ENCODE results near the gene LRFN2.

The LRFN2 gene

GRCh38 chr6:40469323-40469722, 117.8 kb downstream of the LRFN2 start:
- DNase-seq: no peak

- no peak for DNase-seq
Observed at GRCh38 chr6:40466986-40467539, 120.1 kb downstream of the LRFN2 start.

- DNase-seq: no peak
Observed at GRCh38 chr6:40461643-40462042, 125.5 kb downstream of the LRFN2 start.

- no peak for DNase-seq
Observed at GRCh38 chr6:40460380-40460779, 126.8 kb downstream of the LRFN2 start.

- no peak for DNase-seq
Observed at GRCh38 chr6:40457261-40457660, 129.9 kb downstream of the LRFN2 start.

GRCh38 chr6:40456390-40457013, 130.7 kb downstream of the LRFN2 start:
- no peak for DNase-seq

GRCh38 chr6:40455686-40456389, 131.3 kb downstream of the LRFN2 start:
- no peak for DNase-seq

- DNase-seq: no peak
Observed at GRCh38 chr6:40450483-40450882, 136.7 kb downstream of the LRFN2 start.

- DNase-seq: no peak
Observed at GRCh38 chr6:40444811-40445210, 142.4 kb downstream of the LRFN2 start.

- DNase-seq: no peak
Observed at GRCh38 chr6:40444312-40444711, 142.9 kb downstream of the LRFN2 start.

GRCh38 chr6:40443842-40444241, 143.3 kb downstream of the LRFN2 start:
- DNase-seq: no peak

- DNase-seq: no peak
Observed at GRCh38 chr6:40442591-40442990, 144.6 kb downstream of the LRFN2 start.

- DNase-seq: no peak
Observed at GRCh38 chr6:40441150-40441549, 146.0 kb downstream of the LRFN2 start.

GRCh38 chr6:40440053-40440452, 147.1 kb downstream of the LRFN2 start:
- no peak for DNase-seq

- DNase-seq: no peak
Observed at GRCh38 chr6:40439026-40439800, 148.0 kb downstream of the LRFN2 start.

- no peak for DNase-seq
Observed at GRCh38 chr6:40438246-40438887, 148.8 kb downstream of the LRFN2 start.

GRCh38 chr6:40437631-40438030, 149.5 kb downstream of the LRFN2 start:
- DNase-seq: no peak

GRCh38 chr6:40436685-40437604, 150.2 kb downstream of the LRFN2 start:
- no peak for DNase-seq

GRCh38 chr6:40432982-40433381, 154.2 kb downstream of the LRFN2 start:
- DNase-seq: no peak

- DNase-seq: no peak
Observed at GRCh38 chr6:40431706-40432105, 155.5 kb downstream of the LRFN2 start.

- no peak for DNase-seq
Observed at GRCh38 chr6:40427196-40427595, 160.0 kb downstream of the LRFN2 start.
